ENCODE measurements around the gene GRK4.
"Not testable (repeated sequence)": the region's sequence is repeated elsewhere in the genome, so short reads cannot be mapped to it uniquely, and the experiment has no call there.

GRK4 gene

DNA sequence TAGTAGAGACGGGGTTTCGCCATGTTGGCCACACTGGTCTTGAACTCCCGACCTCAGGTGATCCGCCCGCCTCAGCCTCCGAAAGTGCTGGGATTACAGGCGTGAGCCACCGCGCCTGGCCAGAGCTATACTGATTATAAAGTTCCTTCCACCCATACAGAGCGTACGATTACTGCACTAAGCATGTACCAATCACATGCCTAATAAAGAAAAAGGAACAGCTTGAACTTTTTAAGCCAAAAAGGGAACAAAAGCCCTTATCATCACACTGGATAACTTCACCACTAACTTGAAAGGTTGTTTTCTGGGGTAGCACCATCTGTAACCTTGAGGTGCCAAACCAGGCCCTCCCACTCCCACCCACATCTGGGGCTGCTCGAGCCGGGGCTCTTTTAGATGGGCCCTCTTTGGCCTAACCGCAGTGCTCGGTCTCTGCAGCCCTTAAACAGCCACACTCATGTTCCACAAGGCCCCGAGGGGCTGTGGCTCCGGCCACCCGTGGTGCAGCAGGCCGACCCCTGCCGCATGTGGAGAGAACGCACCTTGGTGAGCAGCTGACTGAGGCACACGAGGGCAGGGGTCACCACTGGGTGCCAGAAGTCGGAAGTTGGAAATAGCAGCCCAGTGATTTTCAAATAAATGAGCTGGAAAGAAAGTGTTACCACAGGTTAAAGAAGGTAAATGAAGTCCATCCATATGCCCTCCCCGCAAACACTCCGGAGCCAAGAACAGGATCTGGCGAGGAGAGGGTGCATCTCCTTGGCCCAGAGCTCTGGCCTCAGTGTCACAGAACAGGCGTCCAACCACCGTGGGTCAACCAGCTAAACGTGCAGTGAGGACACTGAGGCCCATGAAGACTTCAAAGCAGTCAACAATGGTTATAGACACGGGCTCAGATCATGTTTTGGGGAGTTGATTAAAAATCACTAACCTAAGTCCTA, 18.5 kb upstream of the GRK4 start (continued):
- no peak for TF ChIP-seq ZNF362 (tag by site-specific recombination; IDR thresholded peaks at IDR 0.05)
- TF ChIP-seq ZNF10 (tag by site-specific recombination; IDR thresholded peaks at IDR 0.05) = no peak
- TF ChIP-seq ZBTB7A (tag by site-specific recombination; IDR thresholded peaks at IDR 0.05; ENCODE audit: low read depth) = no peak
- no peak for TF ChIP-seq ZNF791 (tag by site-specific recombination; IDR thresholded peaks at IDR 0.05)
- no peak for TF ChIP-seq ZBTB17 (tag by site-specific recombination; IDR thresholded peaks at IDR 0.05)
- no peak for TF ChIP-seq ZNF302 (tag by site-specific recombination; IDR thresholded peaks at IDR 0.05; ENCODE audit: low read depth)
- no peak for TF ChIP-seq ZNF660 (tag by site-specific recombination; IDR thresholded peaks at IDR 0.05)
- no peak for TF ChIP-seq SP7 (tag by site-specific recombination; IDR thresholded peaks at IDR 0.05)
- TF ChIP-seq ZNF585B (tag by site-specific recombination; IDR thresholded peaks at IDR 0.05) = no peak
- TF ChIP-seq ZNF530 (tag by site-specific recombination; IDR thresholded peaks at IDR 0.05; ENCODE audit: low read depth) = no peak

- H3K36me3 ChIP-seq (ENCODE audit: control insufficient read depth in 2 of 2, insufficient read depth in 1 of 2, low read length in 2 of 2) = peaks cover 0 to 99% of the 10 kb centered on the region in 2 experiments
- peak; percentile 98 for TF ChIP-seq PRDM1 (tag by site-specific recombination; IDR thresholded peaks at IDR 0.05)
- peak; percentile 30 for TF ChIP-seq ZBTB26 (tag by site-specific recombination; optimal IDR thresholded peaks at IDR 0.05)
- TF ChIP-seq ZNF600 (tag by site-specific recombination; IDR thresholded peaks at IDR 0.05) = 0 out of 2 replicates have a peak, but pooled peaks have one; percentile 24
- POLR2A ChIA-PET; H3K4me3 ChIP-seq (ENCODE audit: low read depth, low read length); H3K4me1 ChIP-seq (ENCODE audit: control insufficient read depth, insufficient read depth, low read length); H3K9me3 ChIP-seq (ENCODE audit: control insufficient read depth, insufficient read depth, low read depth, low read length); H3K27ac ChIP-seq (ENCODE audit: extremely low read depth, low read depth, low read length): not testable (repeated sequence)
- CTCF ChIA-PET = interaction anchor here (0.6 kb wide), 1 partner anchor 51 kb away, joined by 3 read pairs; no protein-coding TSS in a partner anchor
Observed at GRCh38 chr4:2945619-2946604, 17.5 kb upstream of the GRK4 start.

DNA sequence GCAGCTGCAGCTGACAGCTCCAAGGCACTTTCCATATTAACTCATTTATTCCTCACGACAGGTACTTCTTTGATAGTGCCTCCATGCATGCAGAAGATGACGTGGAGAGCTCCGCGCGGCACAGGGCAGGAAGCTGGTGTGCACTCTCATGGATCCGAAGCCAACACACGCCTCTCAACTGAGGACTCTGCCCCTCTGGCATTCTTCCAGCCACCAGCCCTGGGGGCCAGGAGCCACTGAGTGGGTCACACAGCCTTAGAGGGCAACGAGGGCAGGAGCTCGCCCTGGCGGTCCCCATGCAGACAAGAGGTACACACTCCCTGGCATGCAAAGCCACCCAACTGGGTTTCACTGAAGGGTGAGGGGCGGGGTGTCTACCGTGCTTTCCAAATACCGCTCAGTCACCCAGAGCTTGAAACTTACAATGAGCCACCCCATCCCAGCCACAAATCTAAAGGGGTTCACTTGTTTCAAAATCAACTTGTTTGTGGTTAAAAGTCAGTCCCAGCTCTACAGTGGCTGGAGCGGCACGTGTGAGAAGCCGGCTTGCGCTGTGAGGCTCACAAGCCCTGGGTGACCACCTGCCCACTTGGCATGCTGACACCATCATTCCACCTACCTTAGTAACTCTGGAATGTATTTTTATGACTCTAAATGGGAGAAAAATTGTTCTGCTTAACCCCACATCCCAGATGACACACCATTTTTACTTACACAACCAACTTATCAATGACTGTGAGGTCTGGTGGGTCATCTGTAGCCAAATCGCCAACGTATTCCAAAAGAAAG, 16.4 kb upstream of the GRK4 start:
- Histone ChIP-seq H3K27ac (ENCODE audit: extremely low read depth, low read depth, low read length) (no peak overlapping the region), H3K4me3 (ENCODE audit: low read depth, low read length) (no peak overlapping the region), H3K4me1 (ENCODE audit: control insufficient read depth, insufficient read depth, low read length) (no peaks in the 10 kb centered on the region), H3K36me3 (ENCODE audit: control insufficient read depth in 2 of 2, insufficient read depth in 1 of 2, low read length in 2 of 2) (peaks cover 0 to 99% of the 10 kb centered on the region in 2 experiments), H3K9me3 (ENCODE audit: control insufficient read depth, insufficient read depth, low read depth, low read length) (no peaks in the 10 kb centered on the region)
- CTCF ChIA-PET = interaction anchor here (0.9 kb wide), 1 partner anchor 274 kb away, joined by 3 read pairs; no protein-coding TSS in a partner anchor
- POLR2A ChIA-PET = no interaction called here
- no peak for TF ChIP-seq ZNF571 (tag by site-specific recombination; IDR thresholded peaks at IDR 0.05)
- TF ChIP-seq TCF7L2 (IDR thresholded peaks at IDR 0.05; ENCODE audit: borderline replicate concordance, low read depth, low read length) = no peak
- TF ChIP-seq ZNF837 (tag by site-specific recombination; IDR thresholded peaks at IDR 0.05) = no peak
- no peak for TF ChIP-seq ZXDB (tag by site-specific recombination; IDR thresholded peaks at IDR 0.05)
- TF ChIP-seq, protein P1, sequence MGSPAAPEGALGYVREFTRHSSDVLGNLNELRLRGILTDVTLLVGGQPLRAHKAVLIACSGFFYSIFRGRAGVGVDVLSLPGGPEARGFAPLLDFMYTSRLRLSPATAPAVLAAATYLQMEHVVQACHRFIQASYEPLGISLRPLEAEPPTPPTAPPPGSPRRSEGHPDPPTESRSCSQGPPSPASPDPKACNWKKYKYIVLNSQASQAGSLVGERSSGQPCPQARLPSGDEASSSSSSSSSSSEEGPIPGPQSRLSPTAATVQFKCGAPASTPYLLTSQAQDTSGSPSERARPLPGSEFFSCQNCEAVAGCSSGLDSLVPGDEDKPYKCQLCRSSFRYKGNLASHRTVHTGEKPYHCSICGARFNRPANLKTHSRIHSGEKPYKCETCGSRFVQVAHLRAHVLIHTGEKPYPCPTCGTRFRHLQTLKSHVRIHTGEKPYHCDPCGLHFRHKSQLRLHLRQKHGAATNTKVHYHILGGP (tag by site-specific recombination; IDR thresholded peaks at IDR 0.05) = no peak
- TF ChIP-seq INSM2 (tag by site-specific recombination; IDR thresholded peaks at IDR 0.05) = no peak
- TF ChIP-seq ZNF157 (tag by site-specific recombination; IDR thresholded peaks at IDR 0.05) = no peak
- TF ChIP-seq ZNF510 (tag by site-specific recombination; IDR thresholded peaks at IDR 0.05; ENCODE audit: insufficient replicate concordance) = no peak
- TF ChIP-seq ZFP3 (tag by site-specific recombination; IDR thresholded peaks at IDR 0.05; ENCODE audit: low read depth) = no peak
- no peak for TF ChIP-seq ZNF239 (tag by site-specific recombination; IDR thresholded peaks at IDR 0.05)

Measured in HEK293 (cell line).